Tibial artery (tissue), 4 donors: ENCODE measurements around the gene FBN3.

ENCODE experiments used
- DNase-seq, 2 donors: peaks; one replicate each; pipeline ENCODE4 v3.0.0-alpha.2; 2019
- H3K27ac ChIP-seq, 2 donors: fragments of 200-600 bp; sonication (generic) in 1 of 2; 1 replicate in 1 of 2; 2 replicates in 1 of 2; pipeline ENCODE4 v1.5.1; 2018 to 2019; ENCODE audit warnings: mild to moderate bottlenecking in 1 of 2
- H3K27me3 ChIP-seq, 2 donors: fragments of 200-600 bp; sonication (generic) in 1 of 2; one replicate each; pipeline versions ENCODE4 v1.5.1 to v1.6.0; 2016 to 2019
- H3K36me3 ChIP-seq, 3 donors: fragments of 200-600 bp; sonication (generic) in 2 of 3; one replicate each; pipeline ENCODE4 v1.5.1; 2016 to 2019; ENCODE audit warnings: mild to moderate bottlenecking in 2 of 3
- H3K4me1 ChIP-seq, 4 donors: fragments of 200-600 bp; sonication (generic) in 2 of 4; 1 replicate in 3 of 4; 2 replicates in 1 of 4; pipeline ENCODE4 v1.5.1; 2016 to 2019
- H3K4me3 ChIP-seq, 2 donors: fragments of 200-600 bp; sonication (generic) in 1 of 2; 1 replicate in 1 of 2; 2 replicates in 1 of 2; pipeline ENCODE4 v1.5.1; 2018 to 2019; ENCODE audit warnings: mild to moderate bottlenecking in 2 of 2
- H3K9me3 ChIP-seq, 3 donors: fragments of 200-600 bp; sonication (generic) in 1 of 3; one replicate each; pipeline ENCODE4 v1.5.1; 2016 to 2019
- CTCF ChIP-seq, 2 experiments: fragments of 200-600 bp in 1 of 2; fragments of 450-650 bp in 1 of 2; IDR thresholded peaks; one replicate each; pipeline ENCODE4 v1.5.1; 2017 to 2019; ENCODE audit warnings: antibody characterized with exemption in 2 of 2, mild to moderate bottlenecking in 1 of 2, moderate library complexity in 1 of 2
- intact Hi-C: fragments of 100-400 bp; cut with DNase I; formaldehyde crosslinking; loops from one replicate; pipeline ENCODE4 v1.15.0; 2023; ENCODE audit warnings: low total_unique reads

FBN3 gene

GRCh38 chr19:8113017-8113416, 36.4 kb downstream of the FBN3 start:
- Histone ChIP-seq H3K4me1 (no peaks in the 10 kb centered on the region), H3K4me3 (no peak overlapping the region), H3K27ac (no peak overlapping the region), H3K27me3 (peaks cover 0 to 17% of the 10 kb centered on the region in 2 donors), H3K9me3 (no peaks in the 10 kb centered on the region), H3K36me3 (no peaks in the 10 kb centered on the region)
- TF ChIP-seq CTCF (IDR thresholded peaks at IDR 0.05), result no peak
- intact Hi-C loops, result no loop called here
- DNase-seq, result no peak

- H3K9me3 ChIP-seq, result no peaks in the 10 kb centered on the region
- DNase-seq, result no peak
- no peak for TF ChIP-seq CTCF (IDR thresholded peaks at IDR 0.05)
- H3K36me3 ChIP-seq, result no peaks in the 10 kb centered on the region
- no peak overlapping the region for H3K27ac ChIP-seq
- H3K4me3 ChIP-seq, result no peak overlapping the region
- intact Hi-C loops, result no loop called here
- peaks cover 0 to 12% of the 10 kb centered on the region in 2 donors for H3K27me3 ChIP-seq
- no peaks in the 10 kb centered on the region for H3K4me1 ChIP-seq
Observed at GRCh38 chr19:8111376-8111775, 38.0 kb downstream of the FBN3 start.

GRCh38 chr19:8110931-8111330, 38.5 kb downstream of the FBN3 start:
- H3K9me3 ChIP-seq, result no peaks in the 10 kb centered on the region
- H3K4me3 ChIP-seq, result no peak overlapping the region
- no peaks in the 10 kb centered on the region for H3K4me1 ChIP-seq
- intact Hi-C loops, result no loop called here
- DNase-seq, result no peak
- H3K36me3 ChIP-seq, result no peaks in the 10 kb centered on the region
- no peak overlapping the region for H3K27ac ChIP-seq
- H3K27me3 ChIP-seq, result peaks cover 0 to 12% of the 10 kb centered on the region in 2 donors
- no peak for TF ChIP-seq CTCF (IDR thresholded peaks at IDR 0.05)

- TF ChIP-seq CTCF (IDR thresholded peaks at IDR 0.05), result no peak
- Histone ChIP-seq H3K9me3 (no peaks in the 10 kb centered on the region), H3K4me3 (no peak overlapping the region), H3K27me3 (peaks cover 0 to 12% of the 10 kb centered on the region in 2 donors), H3K27ac (no peak overlapping the region), H3K4me1 (no peaks in the 10 kb centered on the region), H3K36me3 (no peaks in the 10 kb centered on the region)
- intact Hi-C loops, result no loop called here
- DNase-seq, result no peak
Observed at GRCh38 chr19:8109890-8110662, 39.3 kb downstream of the FBN3 start.

GRCh38 chr19:8109455-8109854, 39.9 kb downstream of the FBN3 start:
- Histone ChIP-seq H3K9me3 (no peaks in the 10 kb centered on the region), H3K4me1 (no peaks in the 10 kb centered on the region), H3K27ac (no peak overlapping the region), H3K4me3 (no peak overlapping the region), H3K27me3 (peaks cover 0 to 12% of the 10 kb centered on the region in 2 donors), H3K36me3 (no peaks in the 10 kb centered on the region)
- DNase-seq, result no peak
- no peak for TF ChIP-seq CTCF (IDR thresholded peaks at IDR 0.05)
- intact Hi-C loops, result no loop called here
